ENCODE measurements around the gene LHX2. TPM values are rescaled to one million over a fixed set of nuclear protein-coding genes. Genes with fewer than 3 reads are reported as not detected.

Gene LHX2
- polyA plus RNA-seq, 1 of the 3 experiments (the other 2 are of a cell fraction): not detected

- Histone ChIP-seq H3F3A (replicated peaks; ENCODE audit: insufficient read depth) (no peaks in the 10 kb centered on the region), H3K9me2 (no peaks in the 10 kb centered on the region), H3K27me3 (ENCODE audit: insufficient read depth) (peaks cover 4% of the 10 kb centered on the region; the same call in 1 of the 2 replicates), H3K4me2 (peak overlapping the region; percentile 50), H4K20me1 (ENCODE audit: insufficient read depth) (no peaks in the 10 kb centered on the region), H3K9ac (no peak overlapping the region), H2AFZ (ENCODE audit: low read depth) (no peak overlapping the region), H3K36me3 (replicated peaks in 1 of 2; ENCODE audit: control insufficient read depth in 1 of 2, insufficient read depth in 2 of 2, low read length in 1 of 2) (no peaks in the 10 kb centered on the region), H3K79me2 (ENCODE audit: insufficient read depth) (no peaks in the 10 kb centered on the region), H3K9me3 (no peaks in the 10 kb centered on the region), H3K4me1 (ENCODE audit: control insufficient read depth in 1 of 2, insufficient read depth in 2 of 2, low read depth in 1 of 2, low read length in 1 of 2) (no peaks in the 10 kb centered on the region), H3K27ac (ENCODE audit: low read depth in 2 of 2, low read length in 1 of 2) (peak overlapping the region in 1 of 2 experiments; percentile 33; a peak in 2 of 4 replicates), H3K4me3 (ENCODE audit: low read depth in 2 of 2, low read length in 1 of 2) (no peak overlapping the region)
- ChIA-PET CTCF (interaction anchor here (1.2 kb wide), 1 partner anchor 38 kb away, joined by 3 read pairs; no protein-coding TSS in a partner anchor), POLR2A (no interaction called here)
- WGBS (ENCODE audit: low lambda C conversion rate): 61% methylated on average over 4 of the region's 4 CpGs
- TF ChIP-seq FOSL2 (IDR thresholded peaks at IDR 0.05; ENCODE audit: borderline replicate concordance, low read depth) (peak; percentile 36; the same call in 1 of the 2 replicates), MAX (IDR thresholded peaks at IDR 0.05; ENCODE audit: low read depth) (peak; percentile 46; the same call in 1 of the 2 replicates), USF1 (IDR thresholded peaks at IDR 0.05; ENCODE audit: borderline replicate concordance, low read depth) (no peak), FOXM1 (IDR thresholded peaks at IDR 0.05; ENCODE audit: low read depth) (no peak), EP300 (IDR thresholded peaks at IDR 0.05; ENCODE audit: borderline replicate concordance in 1 of 2, low read depth in 1 of 2, low read length in 1 of 2) (no peak), JUND (IDR thresholded peaks at IDR 0.05) (peak; percentile 12; the same call in 1 of the 2 replicates), TEAD4 (IDR thresholded peaks at IDR 0.05; ENCODE audit: borderline replicate concordance, insufficient read depth) (no peak), TCF12 (IDR thresholded peaks at IDR 0.05) (no peak), NFIC (IDR thresholded peaks at IDR 0.05; ENCODE audit: borderline replicate concordance) (0 out of 2 replicates have a peak, but pooled peaks have one; percentile 5)
- DNase-seq: no peak
These were observed 67.1 kb downstream of the LHX2 start for GRCh38 chr9:124078641-124079040.

- Histone ChIP-seq H2AFZ (ENCODE audit: low read depth) (no peak overlapping the region), H3K36me3 (replicated peaks in 1 of 2; ENCODE audit: control insufficient read depth in 1 of 2, insufficient read depth in 2 of 2, low read length in 1 of 2) (no peaks in the 10 kb centered on the region), H3K27ac (ENCODE audit: low read depth in 2 of 2, low read length in 1 of 2) (peak overlapping the region in 1 of 2 experiments; percentile 33; a peak in 2 of 4 replicates), H4K20me1 (ENCODE audit: insufficient read depth) (no peaks in the 10 kb centered on the region), H3K4me1 (ENCODE audit: control insufficient read depth in 1 of 2, insufficient read depth in 2 of 2, low read depth in 1 of 2, low read length in 1 of 2) (no peaks in the 10 kb centered on the region), H3K4me3 (ENCODE audit: low read depth in 2 of 2, low read length in 1 of 2) (no peak overlapping the region), H3K9me2 (no peaks in the 10 kb centered on the region), H3K9me3 (no peaks in the 10 kb centered on the region), H3K79me2 (ENCODE audit: insufficient read depth) (no peaks in the 10 kb centered on the region), H3K4me2 (peak overlapping the region; percentile 50), H3F3A (replicated peaks; ENCODE audit: insufficient read depth) (no peaks in the 10 kb centered on the region), H3K9ac (no peak overlapping the region), H3K27me3 (ENCODE audit: insufficient read depth) (no peaks in the 10 kb centered on the region)
- no peak for DNase-seq
- 66% methylated on average over 17 of the region's 17 CpGs for WGBS (ENCODE audit: low lambda C conversion rate)
- CTCF ChIA-PET: interaction anchor here (1.2 kb wide), 1 partner anchor 38 kb away, joined by 3 read pairs; no protein-coding TSS in a partner anchor
- POLR2A ChIA-PET: no interaction called here
- no peak for TF ChIP-seq RXRA (IDR thresholded peaks at IDR 0.05; ENCODE audit: borderline replicate concordance, low read depth)
- TF ChIP-seq GABPA (IDR thresholded peaks at IDR 0.05; ENCODE audit: low read depth): no peak
- no peak for TF ChIP-seq EZH2phosphoT487 (IDR thresholded peaks at IDR 0.05; ENCODE audit: borderline replicate concordance, low read depth)
- peak; percentile 91 for TF ChIP-seq PBX3 (IDR thresholded peaks at IDR 0.05)
- TF ChIP-seq EP300 (IDR thresholded peaks at IDR 0.05; ENCODE audit: borderline replicate concordance in 1 of 2, low read depth in 1 of 2, low read length in 1 of 2): peak in 1 of 2 experiments; percentile 54; a peak in 2 of 4 replicates
- peak; percentile 82 for TF ChIP-seq JUND (IDR thresholded peaks at IDR 0.05)
- no peak for TF ChIP-seq RAD21 (IDR thresholded peaks at IDR 0.05; ENCODE audit: low read length)
- TF ChIP-seq MAX (IDR thresholded peaks at IDR 0.05; ENCODE audit: low read depth): peak; percentile 8; the same call in 1 of the 2 replicates
- TF ChIP-seq POLR2AphosphoS5 (IDR thresholded peaks at IDR 0.05; ENCODE audit: low read depth, low read length): no peak; the same call in 1 of the 2 replicates
- TF ChIP-seq USF1 (IDR thresholded peaks at IDR 0.05; ENCODE audit: borderline replicate concordance, low read depth): no peak
- no peak for TF ChIP-seq CTCF (IDR thresholded peaks at IDR 0.05)
- TF ChIP-seq MXI1 (IDR thresholded peaks at IDR 0.05; ENCODE audit: low read depth, low read length): no peak
- TF ChIP-seq NRF1 (IDR thresholded peaks at IDR 0.05; ENCODE audit: low read depth, low read length): no peak
- TF ChIP-seq SIN3A (IDR thresholded peaks at IDR 0.05; ENCODE audit: borderline replicate concordance, low read depth, low read length): peak; percentile 82; the same call in 1 of the 2 replicates
- no peak for TF ChIP-seq TAF1 (IDR thresholded peaks at IDR 0.05; ENCODE audit: borderline replicate concordance, low read depth, low read length)
- no peak for TF ChIP-seq FOXM1 (IDR thresholded peaks at IDR 0.05; ENCODE audit: low read depth)
- no peak for TF ChIP-seq YY1 (IDR thresholded peaks at IDR 0.05; ENCODE audit: low read depth)
These were observed 67.8 kb downstream of the LHX2 start for GRCh38 chr9:124079176-124079925.
